Measurements from ENCODE around the gene PBRM1.

The PBRM1 gene

GRCh38 chr3:52533623-52534280 lies 152.0 kb downstream of the PBRM1 start, which contains the start of gene NT5DC2:
Gene NT5DC2, minus strand, starts transcription at chr3:52533857. Its CDS starts 120 bp downstream, at chr3:52533737.
- no peak for TF ChIP-seq CREB1 (IDR thresholded peaks at IDR 0.05; ENCODE audit: low read depth)
- TF ChIP-seq MAX (IDR thresholded peaks at IDR 0.05), result no peak
- no peak for TF ChIP-seq TEAD4 (IDR thresholded peaks at IDR 0.05)
- no peak for TF ChIP-seq EGR1 (IDR thresholded peaks at IDR 0.05)
- TF ChIP-seq, protein P1, sequence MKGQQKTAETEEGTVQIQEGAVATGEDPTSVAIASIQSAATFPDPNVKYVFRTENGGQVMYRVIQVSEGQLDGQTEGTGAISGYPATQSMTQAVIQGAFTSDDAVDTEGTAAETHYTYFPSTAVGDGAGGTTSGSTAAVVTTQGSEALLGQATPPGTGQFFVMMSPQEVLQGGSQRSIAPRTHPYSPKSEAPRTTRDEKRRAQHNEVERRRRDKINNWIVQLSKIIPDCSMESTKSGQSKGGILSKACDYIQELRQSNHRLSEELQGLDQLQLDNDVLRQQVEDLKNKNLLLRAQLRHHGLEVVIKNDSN (IDR thresholded peaks at IDR 0.05), result no peak
- no peak for TF ChIP-seq TAF1 (IDR thresholded peaks at IDR 0.05; ENCODE audit: low read depth)
- TF ChIP-seq ZBTB7A (IDR thresholded peaks at IDR 0.05; ENCODE audit: low read depth), result peak; percentile 51; the same call in 1 of the 2 replicates
- no peak for TF ChIP-seq CEBPB (IDR thresholded peaks at IDR 0.05)
- no peak for TF ChIP-seq FOXM1 (IDR thresholded peaks at IDR 0.05; ENCODE audit: borderline replicate concordance, low read depth)
- peak; percentile 43; the same call in 1 of the 2 replicates for TF ChIP-seq YY1 (IDR thresholded peaks at IDR 0.05; ENCODE audit: low read depth)
- TF ChIP-seq NFIC (IDR thresholded peaks at IDR 0.05), result no peak

GRCh38 chr3:52532838-52533622 lies 152.7 kb downstream of the PBRM1 start:
- TF ChIP-seq TAF1 (IDR thresholded peaks at IDR 0.05; ENCODE audit: low read depth), result 0 out of 2 replicates have a peak, but pooled peaks have one; percentile 28
- TF ChIP-seq ZBTB7A (IDR thresholded peaks at IDR 0.05; ENCODE audit: low read depth), result peak; percentile 56; the same call in 1 of the 2 replicates
- no peak for TF ChIP-seq YY1 (IDR thresholded peaks at IDR 0.05; ENCODE audit: low read depth)
- 0 out of 2 replicates have a peak, but pooled peaks have one; percentile 9 for TF ChIP-seq MAX (IDR thresholded peaks at IDR 0.05)

GRCh38 chr3:52532517-52532837 lies 153.2 kb downstream of the PBRM1 start:
- TF ChIP-seq RAD21 (IDR thresholded peaks at IDR 0.05; ENCODE audit: low read depth) (no peak), MAX (IDR thresholded peaks at IDR 0.05) (no peak), TEAD4 (IDR thresholded peaks at IDR 0.05) (no peak), TCF12 (IDR thresholded peaks at IDR 0.05; ENCODE audit: low read depth) (no peak), EP300 (IDR thresholded peaks at IDR 0.05; ENCODE audit: borderline replicate concordance) (no peak), CREB1 (IDR thresholded peaks at IDR 0.05; ENCODE audit: low read depth) (no peak), CEBPB (IDR thresholded peaks at IDR 0.05) (no peak), TAF1 (IDR thresholded peaks at IDR 0.05; ENCODE audit: low read depth) (no peak), YY1 (IDR thresholded peaks at IDR 0.05; ENCODE audit: low read depth) (no peak), FOXM1 (IDR thresholded peaks at IDR 0.05; ENCODE audit: borderline replicate concordance, low read depth) (no peak), ZBTB7A (IDR thresholded peaks at IDR 0.05; ENCODE audit: low read depth) (no peak), EGR1 (IDR thresholded peaks at IDR 0.05) (no peak), REST (IDR thresholded peaks at IDR 0.05; ENCODE audit: low read depth) (no peak), NFIC (IDR thresholded peaks at IDR 0.05) (no peak)
- TF ChIP-seq, protein P1 (IDR thresholded peaks at IDR 0.05), result no peak

DNA sequence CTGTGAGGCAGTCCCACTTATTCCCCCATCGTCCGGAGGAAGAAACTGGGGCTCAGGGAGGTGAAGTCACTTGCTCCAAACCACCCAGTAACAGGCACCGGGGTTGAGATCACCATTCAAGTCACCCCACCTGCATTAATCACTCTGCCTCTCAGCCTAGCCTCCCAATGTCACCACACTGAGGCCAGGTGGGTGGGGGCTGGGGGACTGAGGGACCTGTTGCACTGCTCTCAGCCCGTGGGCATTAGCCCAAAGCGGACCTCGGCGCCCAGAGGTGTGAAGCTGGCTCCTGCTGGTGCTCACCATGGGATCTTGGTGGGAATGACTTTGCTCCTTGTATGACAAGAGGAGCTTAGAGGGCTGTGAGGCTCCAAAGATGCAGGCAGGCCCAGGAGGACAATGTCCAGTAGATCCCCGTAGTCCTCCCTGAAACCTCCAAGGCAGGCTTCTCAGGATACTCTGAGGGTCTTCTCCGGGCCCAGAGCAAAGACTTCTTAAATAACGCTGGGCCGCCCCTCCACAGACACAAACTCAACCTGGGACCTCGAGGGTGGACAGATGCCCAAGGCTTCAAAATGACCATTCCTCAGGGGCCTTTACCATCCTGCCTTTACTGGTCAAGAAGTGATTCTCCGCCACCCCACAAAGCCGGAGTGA lies 153.7 kb downstream of the PBRM1 start:
- TF ChIP-seq RAD21 (IDR thresholded peaks at IDR 0.05; ENCODE audit: low read depth) (no peak), FOXM1 (IDR thresholded peaks at IDR 0.05; ENCODE audit: borderline replicate concordance, low read depth) (no peak)

GRCh38 chr3:52530918-52531826 lies 154.5 kb downstream of the PBRM1 start:
- no peak for TF ChIP-seq YY1 (IDR thresholded peaks at IDR 0.05; ENCODE audit: low read depth)
- TF ChIP-seq EP300 (IDR thresholded peaks at IDR 0.05; ENCODE audit: borderline replicate concordance), result no peak
- TF ChIP-seq REST (IDR thresholded peaks at IDR 0.05; ENCODE audit: low read depth), result no peak
- no peak for TF ChIP-seq FOXM1 (IDR thresholded peaks at IDR 0.05; ENCODE audit: borderline replicate concordance, low read depth)
- no peak for TF ChIP-seq CEBPB (IDR thresholded peaks at IDR 0.05)
- no peak for TF ChIP-seq TCF12 (IDR thresholded peaks at IDR 0.05; ENCODE audit: low read depth)
- TF ChIP-seq EGR1 (IDR thresholded peaks at IDR 0.05), result no peak
- TF ChIP-seq, protein P1 (IDR thresholded peaks at IDR 0.05), result no peak
- TF ChIP-seq MAX (IDR thresholded peaks at IDR 0.05), result no peak
- no peak for TF ChIP-seq TAF1 (IDR thresholded peaks at IDR 0.05; ENCODE audit: low read depth)
- no peak for TF ChIP-seq RAD21 (IDR thresholded peaks at IDR 0.05; ENCODE audit: low read depth)
- TF ChIP-seq CREB1 (IDR thresholded peaks at IDR 0.05; ENCODE audit: low read depth), result no peak
- TF ChIP-seq NFIC (IDR thresholded peaks at IDR 0.05), result no peak
- TF ChIP-seq ZBTB7A (IDR thresholded peaks at IDR 0.05; ENCODE audit: low read depth), result no peak
- TF ChIP-seq TEAD4 (IDR thresholded peaks at IDR 0.05), result no peak
